ENCODE data around the gene NAT16.

DNA sequence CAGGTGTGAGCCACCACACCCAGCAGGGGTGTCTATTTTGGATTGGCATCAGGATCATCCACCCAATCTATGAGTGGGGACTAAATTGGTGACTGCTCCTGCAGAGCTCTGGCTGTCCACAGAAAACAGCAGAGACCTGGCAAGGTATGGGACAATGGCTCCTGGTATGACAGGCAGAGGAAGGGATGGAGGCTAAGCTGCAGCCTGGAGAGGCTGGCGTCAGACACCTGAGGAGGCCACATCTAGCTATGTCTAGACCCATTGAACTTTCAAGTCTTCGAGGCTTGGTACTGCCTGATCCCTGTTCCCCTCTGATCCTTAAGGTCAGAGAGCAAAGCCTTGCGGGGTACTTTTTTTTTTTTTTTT is 56.4 kb downstream of the NAT16 start:
- TF ChIP-seq POLR2A (IDR thresholded peaks at IDR 0.05) = no peak
- TF ChIP-seq, protein P1, sequence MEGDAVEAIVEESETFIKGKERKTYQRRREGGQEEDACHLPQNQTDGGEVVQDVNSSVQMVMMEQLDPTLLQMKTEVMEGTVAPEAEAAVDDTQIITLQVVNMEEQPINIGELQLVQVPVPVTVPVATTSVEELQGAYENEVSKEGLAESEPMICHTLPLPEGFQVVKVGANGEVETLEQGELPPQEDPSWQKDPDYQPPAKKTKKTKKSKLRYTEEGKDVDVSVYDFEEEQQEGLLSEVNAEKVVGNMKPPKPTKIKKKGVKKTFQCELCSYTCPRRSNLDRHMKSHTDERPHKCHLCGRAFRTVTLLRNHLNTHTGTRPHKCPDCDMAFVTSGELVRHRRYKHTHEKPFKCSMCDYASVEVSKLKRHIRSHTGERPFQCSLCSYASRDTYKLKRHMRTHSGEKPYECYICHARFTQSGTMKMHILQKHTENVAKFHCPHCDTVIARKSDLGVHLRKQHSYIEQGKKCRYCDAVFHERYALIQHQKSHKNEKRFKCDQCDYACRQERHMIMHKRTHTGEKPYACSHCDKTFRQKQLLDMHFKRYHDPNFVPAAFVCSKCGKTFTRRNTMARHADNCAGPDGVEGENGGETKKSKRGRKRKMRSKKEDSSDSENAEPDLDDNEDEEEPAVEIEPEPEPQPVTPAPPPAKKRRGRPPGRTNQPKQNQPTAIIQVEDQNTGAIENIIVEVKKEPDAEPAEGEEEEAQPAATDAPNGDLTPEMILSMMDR (IDR thresholded peaks at IDR 0.05) = no peak
